EL (cell line): ENCODE data around the gene KCNH5.

Experiments
- DNase-seq: peaks from one replicate; pipeline ENCODE4 v3.0.0-alpha.2; 2016

KCNH5 gene

DNA sequence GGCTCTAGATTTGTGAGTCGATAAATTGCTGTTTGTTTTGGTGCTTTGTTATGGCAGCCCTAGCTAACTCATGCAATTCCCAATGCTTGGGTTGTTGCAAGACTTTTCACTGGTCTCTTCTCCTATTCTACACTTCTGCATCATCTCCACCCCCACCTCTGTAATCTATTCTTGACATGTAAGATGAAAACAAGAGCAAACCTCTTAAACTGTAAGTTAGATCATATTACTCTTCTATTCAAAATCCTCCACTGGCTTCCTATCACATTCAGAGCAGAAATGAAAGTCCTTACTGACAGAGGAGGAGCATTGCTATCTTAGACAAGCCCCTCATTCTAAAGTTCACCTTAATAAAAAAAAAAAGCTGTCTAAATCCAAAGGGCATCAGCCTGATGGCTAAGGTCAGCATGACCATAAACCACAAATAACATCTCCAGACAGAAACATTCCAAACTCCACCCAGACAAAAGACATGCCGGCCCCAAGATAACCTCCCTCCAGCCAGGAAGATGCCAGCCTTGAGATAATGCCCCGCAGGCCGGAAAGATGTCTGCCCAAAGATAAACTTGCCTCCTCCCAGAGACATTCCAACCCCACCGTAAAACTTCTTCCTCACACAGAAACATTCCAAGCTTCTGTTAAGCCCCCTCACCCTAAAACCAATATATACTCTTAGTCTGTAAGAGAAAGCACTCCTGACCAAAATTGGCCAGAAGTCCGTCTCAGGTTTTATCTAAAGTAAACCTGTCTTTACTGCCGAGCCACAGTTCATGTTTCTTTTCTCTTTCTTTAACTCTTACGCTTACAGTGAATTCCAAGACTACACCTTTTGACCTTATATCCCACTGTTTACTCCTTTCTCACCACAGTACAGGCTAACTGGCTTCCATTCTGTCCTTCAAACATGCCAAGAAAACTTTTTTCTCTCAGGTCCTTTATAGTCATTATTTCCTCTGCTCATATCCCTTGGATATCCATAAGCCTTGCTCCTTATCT, 308.9 kb downstream of the KCNH5 start:
- DNase-seq = no peak

DNA sequence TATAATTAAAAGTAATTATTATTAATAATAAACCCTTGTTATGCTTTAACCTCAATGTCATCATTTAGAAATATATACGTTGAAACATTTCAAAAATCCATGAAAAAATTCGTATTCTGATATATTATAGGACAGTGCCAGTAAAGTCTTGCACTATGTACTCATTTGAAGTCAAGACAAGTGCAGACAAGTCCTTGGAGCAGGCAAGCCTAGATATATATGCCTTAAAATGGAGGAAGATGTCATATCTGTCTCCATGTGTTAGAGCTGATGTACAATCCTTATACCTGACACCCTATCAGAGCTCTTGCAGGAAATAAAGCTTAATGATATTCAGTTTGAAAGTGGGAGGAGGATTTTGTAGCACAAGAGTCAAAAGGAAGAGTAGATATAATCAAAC, 310.4 kb downstream of the KCNH5 start:
- DNase-seq = no peak

DNA sequence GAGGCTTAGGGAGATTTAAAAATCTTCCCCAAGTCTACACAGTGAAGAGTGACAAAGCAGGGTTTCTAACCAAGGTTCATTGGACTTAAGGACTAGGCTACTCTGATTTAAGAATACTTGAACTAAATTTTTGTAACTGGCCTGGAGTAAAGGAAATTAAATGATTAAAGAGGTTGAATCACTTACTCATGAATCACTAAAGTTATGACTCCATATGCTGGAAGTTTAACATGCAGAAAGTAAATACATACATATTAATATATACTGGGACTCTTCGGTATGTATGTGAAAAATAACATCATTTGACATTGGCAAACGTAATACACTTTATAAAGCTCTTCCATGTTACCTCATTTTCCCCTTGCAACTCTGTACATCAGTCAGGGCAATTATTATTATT, 322.9 kb downstream of the KCNH5 start:
- DNase-seq = no peak

DNA sequence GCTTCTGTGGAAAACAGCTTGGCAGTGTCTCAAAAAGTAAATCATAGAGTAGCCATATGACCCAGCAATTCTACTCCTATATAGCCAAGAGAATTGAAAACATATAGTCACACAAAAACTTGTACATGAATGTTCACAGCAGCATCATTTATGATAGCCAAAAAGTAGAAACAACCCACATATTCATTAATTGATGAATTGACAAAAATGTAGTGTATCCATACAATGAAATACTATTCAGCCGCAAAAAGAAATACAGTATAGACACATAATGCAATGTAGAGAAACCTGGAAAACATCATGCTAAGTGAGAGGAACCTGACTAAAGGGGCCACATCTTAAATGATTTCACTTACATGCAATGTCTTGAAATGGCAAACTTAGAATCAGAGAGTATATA, 326.6 kb downstream of the KCNH5 start:
- DNase-seq = no peak

DNA sequence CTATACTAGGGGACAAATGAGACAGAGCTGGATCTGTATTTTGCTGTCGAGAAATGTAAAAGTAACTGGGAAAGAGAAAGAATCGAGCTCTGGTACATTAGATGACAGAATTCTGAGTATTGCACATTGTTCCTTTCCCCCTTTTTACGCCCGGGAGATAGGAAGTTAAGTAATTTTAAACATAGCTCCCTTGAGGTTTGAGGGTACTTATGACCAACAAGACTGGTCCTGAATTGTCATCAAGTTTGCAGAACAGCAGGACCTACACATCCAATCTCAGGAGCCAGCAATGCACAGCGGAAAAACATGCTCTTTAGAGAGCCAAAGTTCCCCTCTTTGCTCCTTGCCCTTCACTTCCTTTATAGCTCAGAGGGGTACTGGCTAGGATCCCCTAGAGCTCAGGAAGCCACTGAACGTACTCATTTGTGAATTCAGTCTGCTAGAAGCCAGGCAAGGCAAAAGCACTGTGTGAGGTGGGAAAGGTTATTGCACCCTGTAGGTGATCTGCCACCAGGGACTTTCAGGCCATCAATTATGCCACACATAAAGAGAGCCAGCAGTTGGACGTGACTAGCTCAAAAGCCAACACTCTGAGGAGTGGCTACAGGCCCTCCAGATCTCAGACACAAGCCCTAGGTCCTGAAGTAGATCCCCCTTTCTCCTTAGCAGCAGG, 333.8 kb downstream of the KCNH5 start:
- DNase-seq = no peak

DNA sequence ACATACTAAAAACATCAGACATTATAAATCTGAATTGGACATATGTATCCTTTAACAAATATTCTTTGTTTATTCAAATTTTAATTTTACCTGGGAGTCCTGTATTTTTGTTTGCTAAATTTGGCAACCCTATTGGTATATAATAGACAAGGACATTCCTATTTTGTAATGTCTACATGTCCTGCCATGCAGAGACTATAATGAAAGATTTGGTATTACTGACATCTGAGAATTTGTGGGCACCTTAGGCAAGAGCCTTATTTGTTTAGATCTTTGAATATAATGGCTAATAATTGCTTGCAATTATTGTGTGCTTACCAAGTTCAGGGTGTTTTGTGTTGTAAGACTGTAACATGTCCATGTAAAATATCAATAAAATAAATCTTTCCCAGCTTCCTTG, 334.4 kb downstream of the KCNH5 start:
- no peak for DNase-seq

DNA sequence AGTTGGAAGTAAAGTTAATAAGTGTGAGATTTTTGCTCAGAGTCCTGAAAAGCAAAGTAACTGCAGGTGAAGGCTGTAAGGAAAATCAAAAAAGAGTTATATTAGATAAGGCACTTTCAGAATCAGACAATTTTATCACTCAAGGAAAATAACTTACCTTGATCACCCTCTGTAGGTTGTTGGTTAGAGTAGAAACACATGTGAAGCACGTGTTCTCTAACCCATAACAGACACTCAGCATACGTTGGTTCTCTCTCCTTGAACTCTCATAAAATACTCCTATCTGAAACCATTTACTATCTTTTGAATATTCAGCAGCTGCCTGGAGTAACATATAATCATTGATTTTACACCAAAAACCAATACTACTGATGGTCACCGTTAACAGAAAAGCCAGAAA, 335.5 kb downstream of the KCNH5 start:
- no peak for DNase-seq

DNA sequence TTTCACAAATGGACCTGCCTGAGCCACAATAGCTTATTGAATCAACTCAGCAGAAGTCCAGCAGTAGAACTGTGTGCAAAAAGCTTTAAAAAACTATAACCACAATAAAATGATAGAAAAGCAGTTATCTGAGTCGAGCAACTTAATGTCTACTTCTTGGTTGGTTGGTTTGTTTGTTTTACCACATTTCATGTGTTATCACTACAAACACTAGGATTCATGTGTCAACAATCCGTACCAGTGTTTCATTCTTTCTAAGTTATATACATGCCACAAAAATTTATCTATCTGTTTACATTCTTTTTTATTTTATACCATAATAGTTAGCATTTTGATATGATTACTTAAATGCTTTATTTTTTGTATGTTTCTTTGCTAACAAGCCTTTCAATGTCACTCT, 339.0 kb downstream of the KCNH5 start:
- DNase-seq = no peak

DNA sequence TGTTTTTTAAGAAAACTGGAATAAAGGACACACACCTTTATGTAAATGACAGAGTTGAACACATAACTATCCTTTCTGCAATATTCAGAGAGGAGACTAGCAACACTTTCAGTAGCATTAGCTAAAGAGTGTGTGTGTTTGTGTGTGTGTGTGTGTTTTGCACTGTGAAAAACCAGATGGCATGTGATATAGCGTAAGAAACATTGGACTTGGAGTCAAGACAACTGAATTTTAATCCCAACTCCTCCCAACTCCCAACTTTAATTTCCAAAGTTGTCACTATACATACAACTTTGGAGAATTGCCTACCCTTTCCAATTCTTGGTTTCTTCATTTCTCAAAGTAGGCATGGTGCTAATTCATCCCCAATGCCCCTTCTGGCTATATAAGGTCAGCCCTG, 347.8 kb downstream of the KCNH5 start:
- DNase-seq = no peak

DNA sequence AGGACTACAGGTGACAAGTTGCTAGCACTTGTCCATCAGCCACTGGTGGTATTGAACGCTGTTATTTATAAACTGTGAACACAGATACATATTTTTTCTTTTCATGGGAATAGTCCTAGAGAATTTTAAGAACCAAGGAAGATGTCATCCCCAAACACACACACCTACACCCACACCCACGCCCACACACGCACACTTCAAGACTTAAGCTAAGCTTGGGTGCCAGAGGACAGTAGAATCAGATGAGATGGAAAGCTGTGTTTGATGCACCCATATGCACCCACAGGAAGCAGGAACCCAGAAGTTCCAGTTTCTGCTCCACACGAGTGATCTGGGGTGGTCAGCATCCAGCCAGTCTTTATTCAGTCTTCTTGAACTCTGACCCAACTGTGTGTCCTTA, 348.3 kb downstream of the KCNH5 start:
- no peak for DNase-seq

DNA sequence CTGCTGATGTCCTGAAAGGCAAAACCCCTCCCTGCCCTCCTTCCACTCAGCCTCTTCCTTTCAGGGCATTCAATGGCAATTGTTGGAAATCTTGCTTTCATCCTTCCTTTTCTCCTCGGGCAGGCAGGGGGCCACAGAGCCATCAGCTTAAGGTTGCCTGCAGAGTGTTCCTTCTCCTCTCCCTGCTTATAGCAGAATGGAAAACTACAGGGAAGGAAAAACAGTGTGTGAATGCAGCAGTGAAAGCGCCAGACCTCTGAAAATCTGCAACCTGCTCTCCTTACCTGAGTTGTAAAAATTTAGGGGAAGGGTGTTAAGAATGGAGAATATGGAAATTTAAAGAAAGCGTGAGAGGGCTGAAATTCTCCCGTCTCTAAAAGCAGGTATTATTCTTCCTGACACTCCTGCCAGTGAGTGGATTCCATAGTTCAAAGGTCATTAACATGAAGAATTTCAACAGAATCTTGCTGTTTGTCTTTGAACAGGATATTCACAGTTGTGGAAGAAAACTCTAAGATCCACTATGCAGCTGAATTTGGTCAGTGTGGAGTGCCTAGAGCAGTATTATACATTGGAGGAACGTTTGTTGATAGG, 348.8 kb downstream of the KCNH5 start:
- no peak for DNase-seq

DNA sequence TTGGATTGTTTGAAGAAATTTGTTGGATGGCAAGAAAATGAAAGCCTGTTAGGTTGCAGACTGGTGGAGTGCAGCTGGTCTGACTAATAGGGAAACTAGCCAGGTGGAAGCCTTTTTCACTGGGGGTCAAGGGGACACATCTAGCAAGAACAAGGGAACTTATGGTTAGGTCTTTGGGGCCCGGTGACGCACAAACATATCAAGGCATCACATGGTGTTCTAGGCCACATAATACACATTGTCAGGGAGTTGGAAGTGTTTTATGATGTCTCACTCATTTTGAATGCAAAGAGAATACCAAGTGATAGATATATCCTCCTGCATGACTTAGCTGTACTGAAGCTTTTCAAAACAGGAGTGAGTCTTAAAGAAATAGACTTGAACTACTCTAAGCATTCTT, 351.2 kb downstream of the KCNH5 start:
- peak; percentile 7 for DNase-seq

DNA sequence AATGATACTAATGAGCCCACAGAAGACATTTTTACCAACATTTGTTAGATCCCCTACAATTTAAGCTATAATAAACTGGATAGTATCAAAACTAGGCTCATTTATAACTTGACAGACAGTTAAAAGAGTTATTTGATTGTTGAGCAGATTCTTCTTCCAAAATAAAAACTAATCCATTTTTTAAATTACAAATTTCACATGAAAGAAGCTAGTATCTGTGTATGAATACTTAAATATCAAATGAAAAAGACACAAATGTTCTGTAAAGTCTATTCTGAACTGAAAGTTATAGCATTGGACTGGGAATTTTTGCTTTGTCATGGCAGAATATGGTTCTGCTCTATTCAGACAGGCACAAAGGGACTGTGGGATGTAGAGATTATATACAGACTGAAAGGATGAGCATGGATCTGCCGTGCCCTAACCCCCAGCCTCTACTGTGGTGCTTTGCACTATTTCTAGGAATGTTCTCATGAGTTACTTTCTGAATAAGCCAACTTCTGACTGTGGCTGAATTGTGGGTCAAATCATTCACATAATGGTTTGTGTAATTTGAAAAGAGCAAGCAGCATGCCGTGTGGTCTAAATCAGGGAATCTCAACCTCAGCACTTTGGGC, 352.7 kb downstream of the KCNH5 start:
- no peak for DNase-seq

DNA sequence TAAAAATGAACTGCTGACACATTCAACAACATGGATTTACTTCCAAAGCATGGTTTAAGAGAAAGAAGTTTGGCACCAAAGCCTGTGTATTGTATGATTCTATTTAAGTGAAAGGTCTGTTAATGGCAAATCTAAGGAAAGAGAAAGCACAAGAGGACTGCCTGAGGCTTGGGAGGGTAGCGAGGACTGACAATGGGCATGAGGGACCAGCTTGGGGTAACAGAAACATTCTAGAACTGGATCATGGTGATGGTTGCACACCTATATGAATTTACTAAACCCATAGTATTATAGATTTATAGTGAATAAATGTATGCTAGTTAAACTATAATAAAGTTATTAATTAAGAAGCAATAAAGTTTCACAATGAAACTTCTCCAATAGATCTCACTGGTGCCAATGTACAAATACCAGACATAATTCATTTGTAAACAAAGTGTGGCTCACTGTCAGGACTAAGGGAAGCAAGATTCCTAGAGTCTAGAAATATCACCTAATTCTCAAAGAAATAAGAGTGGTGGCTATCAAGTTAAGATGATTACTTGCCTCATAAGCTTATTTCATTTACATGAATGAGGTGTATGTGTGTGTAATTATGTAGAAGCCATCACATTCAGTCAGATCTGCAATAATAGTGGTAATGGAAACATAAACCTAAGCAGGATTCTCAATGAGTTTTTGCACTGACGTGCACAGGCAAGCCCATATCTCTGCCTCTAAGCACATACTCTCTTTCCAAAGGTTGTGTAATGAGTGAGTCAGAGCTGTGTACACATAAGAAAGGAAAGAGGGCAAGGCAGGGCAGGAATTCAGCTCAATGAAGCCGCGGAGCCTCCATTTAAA, 353.4 kb downstream of the KCNH5 start:
- peak; percentile 83 for DNase-seq

DNA sequence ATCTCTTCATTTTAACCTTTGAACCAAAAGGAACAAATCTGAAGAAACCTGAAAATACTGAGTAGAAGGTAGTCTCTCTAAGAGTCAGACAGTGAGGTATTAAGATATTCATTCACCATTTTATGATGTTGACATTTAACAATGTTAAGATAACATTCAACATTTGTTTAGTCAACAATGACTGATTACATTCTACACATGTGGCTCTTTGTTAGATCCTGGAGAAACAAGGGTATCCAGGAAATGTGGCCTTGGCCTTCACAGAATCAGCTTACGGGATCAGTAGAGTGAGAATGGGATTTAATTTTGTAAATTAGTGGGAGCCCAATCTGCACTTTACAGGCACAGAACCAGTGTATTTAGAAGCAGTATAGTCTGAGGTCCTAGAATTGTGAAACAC, 355.5 kb downstream of the KCNH5 start:
- DNase-seq = no peak

DNA sequence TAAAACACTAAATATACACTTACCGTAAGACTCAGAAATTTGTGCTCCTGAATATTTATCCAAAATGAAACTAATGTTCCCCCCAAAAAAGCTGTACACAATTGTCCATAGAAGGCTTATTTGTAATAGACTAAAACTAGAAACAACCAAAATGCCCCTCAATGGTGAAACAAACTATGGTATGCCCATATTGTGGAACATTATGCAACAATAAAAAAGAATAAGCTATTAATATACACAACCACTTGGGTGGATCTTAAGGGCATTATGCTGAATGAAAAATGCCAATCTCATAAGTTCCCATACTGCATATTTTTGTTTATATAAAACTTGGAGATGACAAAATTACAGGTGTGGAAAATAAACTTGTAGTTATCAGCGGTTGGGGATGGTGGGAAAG, 357.4 kb downstream of the KCNH5 start:
- no peak for DNase-seq

DNA sequence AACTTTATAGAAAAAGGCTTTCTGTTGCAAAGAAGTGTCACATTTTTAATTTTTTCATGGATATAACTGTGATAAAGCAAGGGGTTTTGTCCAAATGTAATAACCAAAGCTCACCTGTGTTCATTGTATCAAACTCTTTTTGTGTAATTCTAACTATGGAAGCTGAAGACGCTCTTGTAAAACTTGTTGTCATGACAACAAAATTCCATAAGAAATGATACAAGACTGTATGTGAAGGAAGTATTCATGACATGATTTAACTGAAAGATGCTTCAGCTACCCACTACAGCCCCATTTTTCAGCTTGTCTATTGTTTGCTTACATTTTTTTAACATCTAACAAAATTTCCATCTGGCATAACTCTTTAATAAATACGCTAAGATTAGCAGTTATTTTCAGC, 360.9 kb downstream of the KCNH5 start:
- DNase-seq = no peak

DNA sequence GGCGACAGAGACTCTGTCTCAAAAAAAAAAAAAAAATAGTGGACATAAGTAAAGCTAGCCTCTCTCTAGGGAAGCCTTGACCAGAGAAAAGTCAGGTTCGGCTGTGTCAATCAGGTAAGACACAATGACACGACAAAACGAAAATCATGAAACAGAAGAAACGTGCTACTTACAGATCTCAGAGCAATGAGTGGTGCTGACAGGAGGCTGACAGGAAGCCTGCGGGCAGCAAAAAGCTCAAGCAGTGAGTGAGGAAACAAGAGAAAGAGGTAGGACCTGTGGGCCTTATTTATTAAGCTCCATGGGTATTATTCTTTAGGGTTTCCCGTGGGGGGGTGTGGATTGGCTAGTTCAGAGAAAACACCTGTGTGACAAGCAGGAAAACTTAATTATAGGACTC, 363.1 kb downstream of the KCNH5 start:
- no peak for DNase-seq

DNA sequence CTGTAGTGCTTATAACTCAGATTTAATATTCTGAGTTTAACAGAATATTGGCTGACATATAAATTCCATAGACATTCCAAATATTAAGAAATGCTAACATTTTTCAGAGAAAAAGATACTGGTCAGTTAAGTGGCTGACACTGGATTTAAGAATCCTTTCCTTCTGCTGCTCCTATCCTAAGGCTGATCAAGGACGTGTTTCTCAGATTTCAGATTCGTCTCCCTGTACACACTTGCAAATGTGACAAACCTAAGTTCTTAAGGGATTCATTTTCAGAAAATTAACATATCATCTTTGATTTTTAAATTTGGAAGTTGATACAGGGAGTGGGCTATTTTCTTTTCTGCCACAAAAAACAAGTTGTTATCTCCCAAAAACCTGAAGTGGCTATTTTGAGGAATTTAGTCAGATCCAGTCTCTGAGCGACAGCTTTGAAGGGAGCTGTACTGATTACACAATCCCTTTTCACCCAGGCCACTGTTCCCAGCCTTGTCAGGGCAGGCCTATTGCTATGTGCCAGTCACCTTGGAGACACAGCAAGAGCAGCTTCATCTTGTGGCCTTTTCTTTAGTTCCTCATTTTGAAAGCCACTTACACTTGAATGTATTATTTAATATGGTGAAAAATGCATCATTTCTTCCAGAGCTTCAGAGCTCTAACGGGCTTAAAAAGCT, 370.6 kb downstream of the KCNH5 start:
- no peak for DNase-seq

DNA sequence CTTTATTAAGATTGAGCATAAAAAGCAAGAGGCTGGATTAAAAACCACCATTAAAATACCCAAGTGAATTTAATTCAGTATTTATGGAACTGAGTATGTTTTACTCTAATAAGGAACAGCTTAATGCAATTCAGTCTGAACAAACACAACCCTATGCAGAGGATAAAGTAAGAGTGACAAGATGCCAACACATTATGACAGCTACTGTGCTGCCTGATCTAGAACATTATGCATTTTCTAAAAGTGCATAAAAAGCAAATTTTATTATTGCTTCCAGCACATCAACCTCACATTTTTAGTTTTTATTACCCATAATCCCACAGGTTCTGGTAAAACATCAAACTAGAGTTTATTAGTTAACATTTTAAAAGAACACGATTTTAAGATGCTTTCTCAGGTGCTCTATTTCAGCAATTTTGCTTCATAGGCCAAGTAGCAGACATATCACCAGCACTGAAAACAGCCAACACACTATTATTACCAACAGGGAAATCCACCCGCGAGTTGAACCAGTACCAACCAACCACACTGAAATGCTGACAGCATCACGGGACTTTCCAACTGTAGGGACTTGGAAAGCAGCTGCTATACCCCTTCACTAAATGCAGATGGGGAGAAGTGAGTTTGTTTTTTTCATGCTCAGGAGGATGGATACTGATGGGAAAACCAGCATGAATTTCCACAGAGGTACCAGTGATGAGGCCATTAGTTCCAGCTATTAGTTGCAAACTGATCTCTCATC, 372.1 kb downstream of the KCNH5 start:
- DNase-seq = no peak

DNA sequence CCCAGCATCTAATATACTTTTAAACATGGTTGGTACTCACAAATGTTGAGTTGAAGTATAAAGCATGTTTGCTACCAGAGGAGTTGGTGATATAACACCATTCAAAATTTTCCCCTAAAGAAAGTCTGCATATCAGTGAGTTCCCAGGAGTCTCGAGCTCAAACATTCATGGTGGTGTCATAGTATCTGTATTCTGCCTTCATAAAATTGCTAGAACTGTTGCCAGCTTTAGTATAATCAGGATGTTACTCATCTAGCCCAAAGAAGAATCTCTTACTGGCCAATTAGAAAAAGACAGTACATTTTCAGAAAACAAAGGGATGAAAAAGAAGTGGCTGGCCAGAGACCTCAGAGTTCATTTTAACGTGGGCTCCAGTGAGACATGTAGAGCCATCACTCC, 374.7 kb downstream of the KCNH5 start:
- peak; percentile 1 for DNase-seq
